ENCODE measurements around the gene SCAPER.
"Not testable (repeated sequence)": the region's sequence is repeated elsewhere in the genome, so short reads cannot be mapped to it uniquely, and the experiment has no call there.

The SCAPER gene

DNA sequence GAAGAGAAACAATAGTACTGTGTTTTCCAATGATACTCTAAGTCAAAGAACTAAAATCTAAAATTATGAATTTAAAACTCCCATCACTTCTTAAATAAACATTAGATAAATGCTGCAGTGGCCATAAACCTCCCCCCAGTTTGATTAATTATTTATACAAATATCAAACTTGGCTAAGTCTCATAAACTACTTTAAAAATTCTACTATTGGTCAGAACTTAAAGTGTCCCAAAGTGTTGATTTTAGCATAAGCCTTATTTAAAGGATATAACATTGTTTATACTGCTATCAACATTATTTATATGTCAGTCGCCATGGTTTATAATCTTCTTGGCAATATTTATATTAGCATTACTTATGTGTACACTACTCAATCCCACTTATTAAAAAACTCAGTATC lies 132.4 kb downstream of the SCAPER start:
- no peak for DNase-seq

DNA sequence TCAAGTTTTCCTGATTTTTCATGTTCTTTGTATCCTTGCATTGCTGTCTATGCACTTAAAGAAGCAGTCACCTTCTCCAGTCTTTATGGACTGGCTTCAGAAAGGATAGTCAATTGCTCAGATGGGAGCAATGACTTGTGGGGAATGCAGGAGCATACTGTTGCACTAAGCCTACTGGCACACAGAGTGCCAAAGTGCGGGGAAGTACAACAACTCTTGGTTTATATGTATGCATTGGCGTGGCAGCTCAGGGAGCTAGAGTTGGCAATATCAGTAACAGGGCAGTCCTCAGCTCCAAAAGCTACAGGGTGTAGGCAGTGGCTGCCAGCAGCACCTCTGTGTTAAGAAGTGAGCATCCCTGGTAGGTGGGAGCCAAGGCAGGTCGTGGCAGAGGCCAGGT lies 141.1 kb downstream of the SCAPER start:
- DNase-seq, result no peak

DNA sequence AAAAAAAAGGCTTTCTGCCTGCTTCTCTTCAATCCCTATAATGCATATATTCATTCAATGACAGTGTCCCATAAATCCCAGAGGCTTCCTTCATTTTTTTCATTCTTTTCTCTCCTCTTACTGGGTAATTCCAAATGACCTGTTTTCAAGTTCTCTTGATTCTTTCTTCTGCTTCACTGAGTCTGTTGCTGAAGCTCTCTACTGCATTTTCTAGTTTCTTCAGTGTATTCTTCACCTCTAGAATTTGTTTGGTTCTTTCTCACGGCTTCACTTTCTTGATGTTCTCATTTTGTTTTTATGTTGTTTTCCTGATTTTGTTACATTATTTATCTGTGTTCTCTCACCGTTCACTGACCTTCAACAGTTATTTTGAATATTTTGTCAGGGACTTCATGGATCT lies 141.6 kb downstream of the SCAPER start:
- DNase-seq, result no peak

DNA sequence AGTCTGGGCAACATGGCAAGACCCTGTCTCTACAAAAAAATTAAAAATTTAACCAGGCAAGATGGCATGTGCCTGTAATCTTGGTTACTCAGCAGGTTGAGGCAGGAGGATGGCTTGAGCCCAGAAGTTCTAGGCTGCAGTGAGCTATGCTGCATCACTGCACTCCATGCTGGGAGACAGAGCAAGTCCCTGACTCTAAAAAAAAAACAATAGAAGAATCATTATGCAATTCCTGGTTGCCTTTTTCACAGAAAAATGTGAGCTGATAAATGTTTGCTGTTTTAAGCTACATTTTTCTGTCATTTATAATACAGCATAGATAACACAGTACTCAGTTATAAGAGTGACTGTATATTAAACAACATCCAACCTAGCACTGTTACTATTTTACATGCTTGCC lies 148.8 kb downstream of the SCAPER start:
- DNase-seq, result no peak

DNA sequence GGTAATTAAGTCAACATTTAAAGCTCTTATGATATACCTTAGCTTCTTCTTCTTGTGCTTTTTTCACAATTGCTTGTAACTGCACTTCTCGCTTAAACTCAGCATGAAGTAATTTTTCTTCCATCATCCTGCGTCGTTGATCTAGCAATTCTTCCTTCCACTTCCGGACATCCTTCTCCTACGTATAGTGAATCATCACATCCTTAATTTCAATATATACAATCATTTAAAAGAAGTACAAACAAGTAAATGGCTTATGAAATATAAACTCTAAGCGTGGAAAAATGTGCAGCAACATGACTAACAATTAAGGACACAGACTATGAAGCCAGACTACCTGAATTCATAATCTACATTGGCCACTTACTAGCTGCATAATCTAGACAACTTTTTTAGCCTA lies 151.4 kb downstream of the SCAPER start:
- DNase-seq, result no peak

DNA sequence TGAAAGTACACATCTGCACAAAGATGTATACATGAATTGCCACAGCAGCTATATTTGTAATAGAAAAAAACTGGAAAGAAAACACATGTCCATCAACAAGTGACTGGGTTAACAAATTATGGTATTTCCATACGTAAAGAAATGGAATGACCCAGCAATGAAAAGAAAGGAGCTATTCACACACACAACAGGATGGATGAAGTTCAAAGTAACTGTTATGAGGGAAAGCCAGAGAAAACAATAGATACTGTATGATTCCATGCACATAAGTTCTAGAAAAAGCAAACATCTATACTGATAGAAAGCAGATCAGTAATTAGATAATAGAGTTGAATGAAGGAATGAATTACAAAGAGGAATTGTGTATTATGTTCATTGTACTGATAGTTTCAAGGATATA lies 152.0 kb downstream of the SCAPER start:
- no peak for DNase-seq

DNA sequence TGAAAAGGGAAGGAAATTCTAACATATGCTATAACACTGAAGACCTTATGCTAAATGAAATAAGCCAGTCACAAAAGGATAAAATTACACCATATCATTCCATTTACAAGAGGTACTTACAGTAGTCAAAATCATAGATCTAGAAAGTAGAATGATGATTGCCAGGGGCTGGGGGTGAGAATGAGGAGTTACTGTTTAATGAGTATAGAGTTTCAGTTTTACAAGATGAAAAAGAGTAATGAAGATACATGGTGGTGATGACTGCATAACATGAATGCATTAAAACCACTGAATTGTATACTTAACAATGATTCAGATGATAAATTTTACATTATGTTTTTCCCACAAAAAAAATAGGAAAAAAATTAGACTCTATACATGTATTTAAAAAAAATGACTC lies 152.6 kb downstream of the SCAPER start:
- DNase-seq, result no peak

DNA sequence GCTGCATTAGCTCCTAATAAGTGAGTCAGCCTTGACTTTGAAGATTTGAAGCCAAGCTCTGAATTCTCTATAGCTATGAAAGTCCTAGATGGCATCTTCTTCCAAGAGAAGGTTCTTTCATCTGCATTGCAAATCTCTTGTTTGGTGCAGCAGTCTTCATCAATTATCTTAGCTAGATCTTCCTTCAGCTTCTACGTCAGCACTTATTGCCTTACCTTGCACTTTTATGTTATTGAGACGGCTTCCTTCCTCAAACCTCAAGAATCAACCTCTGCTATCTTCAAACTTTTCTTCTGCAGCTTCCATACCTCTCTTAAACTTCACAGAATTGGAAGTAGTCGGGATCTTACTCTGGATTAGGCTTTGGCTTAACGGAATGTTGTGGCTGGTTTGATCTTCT lies 167.6 kb downstream of the SCAPER start:
- no peak for DNase-seq

DNA sequence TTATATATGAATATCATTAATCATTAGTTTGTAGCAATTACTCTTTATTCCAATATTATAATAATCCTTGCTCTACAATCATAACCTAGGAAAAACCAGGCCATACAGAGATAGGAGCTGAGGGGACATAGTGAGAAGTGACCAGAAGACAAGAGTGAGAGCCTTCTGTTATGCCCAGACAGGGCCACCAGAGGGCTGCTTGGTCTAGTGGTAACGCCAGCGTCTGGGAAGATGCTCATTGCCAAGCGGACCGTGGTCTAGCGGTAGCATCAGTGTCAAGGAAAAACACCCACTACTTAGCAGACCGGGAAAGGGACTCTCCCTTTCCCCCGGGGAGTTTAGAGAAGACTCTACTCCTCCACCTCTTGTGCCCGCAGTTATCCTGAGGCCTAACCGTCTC lies 172.8 kb downstream of the SCAPER start:
- not testable (repeated sequence) for DNase-seq

DNA sequence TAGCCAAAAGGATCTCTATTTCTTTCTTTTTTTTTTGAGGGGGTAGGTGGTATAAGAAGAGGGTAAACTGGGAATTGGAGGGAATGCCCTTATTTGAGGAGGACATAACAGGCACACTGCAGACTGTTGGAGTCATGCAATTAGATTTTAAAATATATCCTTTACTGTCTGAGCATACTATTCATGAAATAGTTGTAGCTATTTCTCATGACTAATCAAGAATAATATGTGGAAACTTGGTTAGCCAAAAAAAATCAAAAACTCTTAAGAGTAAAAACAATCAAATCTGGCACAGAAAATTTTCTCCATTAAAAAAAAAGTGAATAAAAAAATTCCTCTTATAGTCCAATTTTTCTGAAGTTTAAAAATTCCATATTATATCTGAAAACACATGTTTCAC lies 174.9 kb downstream of the SCAPER start:
- no peak for DNase-seq

DNA sequence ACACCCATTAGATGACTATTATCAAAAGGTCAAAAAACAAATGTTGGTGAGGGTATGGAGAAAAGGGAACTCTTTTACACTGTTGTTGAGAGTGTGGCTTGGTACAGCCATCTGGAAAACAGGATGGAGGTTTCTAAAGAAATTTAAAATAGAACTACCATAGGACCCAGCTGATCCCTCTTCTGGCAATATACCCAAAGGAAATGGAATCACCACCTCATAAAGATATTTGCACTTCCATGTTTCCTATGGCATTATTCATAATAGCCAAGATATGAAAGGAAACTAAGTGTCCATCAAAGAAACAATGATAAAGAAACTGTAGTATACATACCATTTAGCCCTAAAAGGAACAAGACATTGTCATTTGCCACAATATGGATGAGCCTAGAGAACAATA lies 186.3 kb downstream of the SCAPER start:
- no peak for DNase-seq

DNA sequence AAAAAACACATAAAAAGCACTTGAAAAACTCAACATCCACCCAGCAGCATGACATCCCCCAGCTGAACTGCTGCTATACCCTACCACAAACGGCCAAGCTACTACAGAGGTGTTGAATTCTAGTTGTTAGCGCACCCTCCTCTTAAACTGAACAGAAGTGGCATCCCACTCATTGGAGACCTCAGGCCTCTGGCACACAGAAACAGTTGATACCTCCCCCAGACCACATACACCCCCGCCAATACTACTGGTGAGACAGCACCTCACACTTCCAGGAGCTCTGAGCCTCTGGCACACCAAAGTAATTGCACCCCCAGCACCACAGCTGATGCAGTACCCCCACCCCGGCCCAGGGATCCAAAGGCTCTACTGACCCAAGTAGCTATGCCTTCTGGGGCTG lies 190.2 kb downstream of the SCAPER start:
- no peak for DNase-seq

DNA sequence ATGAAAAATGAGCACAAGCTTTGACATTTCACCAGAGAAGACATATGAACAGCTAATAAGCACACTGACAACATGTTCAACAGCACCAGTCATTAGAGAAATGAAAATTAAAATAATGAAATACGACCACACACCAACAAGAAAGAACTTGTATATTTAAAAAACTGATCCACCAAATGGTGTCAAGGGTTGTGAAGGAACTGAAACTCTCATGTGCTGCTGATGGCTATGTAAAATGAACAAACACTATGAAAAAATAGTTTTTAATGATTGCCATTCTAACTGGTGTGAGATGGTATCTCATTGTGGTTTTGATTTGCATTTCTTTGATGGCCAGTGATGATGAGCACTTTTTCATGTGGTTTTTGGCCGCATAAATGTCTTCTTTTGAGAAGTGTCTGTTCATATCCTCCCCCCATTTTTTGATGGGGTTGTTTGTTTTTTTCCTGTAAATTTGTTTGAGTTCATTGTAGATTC lies 193.8 kb downstream of the SCAPER start:
- DNase-seq, result no peak

DNA sequence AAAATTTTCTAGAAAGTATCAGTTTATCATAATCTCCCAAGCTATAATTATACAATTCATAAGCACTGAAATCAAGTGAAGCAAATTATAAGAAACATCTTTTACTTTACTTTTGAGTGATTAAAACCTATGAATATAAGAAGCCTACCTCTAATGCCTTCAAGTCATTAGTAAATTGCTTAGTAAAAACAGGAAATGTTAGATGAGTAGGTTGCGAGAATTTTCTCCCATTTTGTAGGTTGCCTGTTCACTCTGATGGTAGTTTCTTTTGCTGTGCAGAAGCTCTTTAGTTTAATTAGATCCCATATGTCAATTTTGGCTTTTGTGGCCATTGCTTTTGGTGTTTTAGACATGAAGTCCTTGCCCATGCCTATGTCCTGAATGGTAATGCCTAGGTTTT lies 201.1 kb downstream of the SCAPER start:
- DNase-seq, result not testable (repeated sequence)

DNA sequence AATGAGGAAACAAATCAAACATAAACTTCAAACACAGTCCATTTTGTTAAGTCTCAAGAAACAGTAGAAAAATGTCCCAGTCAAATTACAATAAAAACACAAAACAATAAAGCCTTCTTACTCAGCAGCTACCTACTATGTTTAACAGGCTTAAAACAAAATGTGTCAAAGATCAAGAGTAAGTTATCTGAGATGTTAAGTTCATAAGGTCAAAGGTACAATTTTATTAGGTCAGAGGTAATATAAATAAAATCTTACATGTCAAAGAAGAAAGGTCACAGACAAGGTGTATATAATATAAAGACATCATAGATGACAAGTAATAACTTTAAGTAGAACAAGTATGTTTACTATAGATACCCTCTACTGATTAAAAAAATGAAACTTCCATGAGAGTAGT lies 208.3 kb downstream of the SCAPER start:
- DNase-seq, result no peak

DNA sequence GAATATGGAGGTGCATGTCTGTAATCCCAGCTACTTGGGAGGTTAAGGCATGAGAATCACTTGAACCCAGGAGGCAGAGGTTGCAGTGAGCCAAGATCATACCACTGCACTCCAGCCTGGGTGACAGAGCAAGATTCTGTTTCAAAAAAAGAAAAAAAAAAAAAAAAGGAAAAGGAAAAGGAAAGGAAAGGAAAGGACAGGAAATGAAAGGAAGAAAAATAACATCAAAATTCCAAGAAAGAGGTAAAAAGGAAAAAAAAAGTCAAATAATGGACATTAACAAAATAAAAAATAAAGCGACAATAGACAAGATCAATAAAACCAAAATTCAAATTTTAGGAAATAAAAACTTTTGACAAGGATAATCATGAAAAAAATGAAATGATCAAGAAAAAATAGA lies 212.6 kb downstream of the SCAPER start:
- DNase-seq, result not testable (repeated sequence)

DNA sequence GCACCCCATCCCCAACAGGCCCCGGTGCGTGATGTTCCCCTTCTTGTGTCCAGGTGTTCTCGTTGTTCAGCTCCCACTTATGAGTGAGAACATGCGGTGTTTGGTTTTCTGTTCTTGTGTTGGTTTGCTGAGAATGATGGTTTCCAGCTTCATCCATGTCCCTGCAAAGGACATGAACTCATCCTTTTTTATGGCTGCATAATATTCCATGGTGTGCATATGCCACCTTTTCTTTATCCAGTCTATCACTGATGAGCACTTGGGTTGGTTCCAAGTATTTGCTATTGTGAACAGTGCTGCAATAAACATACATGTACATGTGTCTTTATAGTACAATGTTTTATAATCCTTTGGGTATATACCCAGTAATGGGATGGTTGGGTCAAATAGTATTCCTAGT lies 217.5 kb downstream of the SCAPER start:
- not testable (repeated sequence) for DNase-seq

DNA sequence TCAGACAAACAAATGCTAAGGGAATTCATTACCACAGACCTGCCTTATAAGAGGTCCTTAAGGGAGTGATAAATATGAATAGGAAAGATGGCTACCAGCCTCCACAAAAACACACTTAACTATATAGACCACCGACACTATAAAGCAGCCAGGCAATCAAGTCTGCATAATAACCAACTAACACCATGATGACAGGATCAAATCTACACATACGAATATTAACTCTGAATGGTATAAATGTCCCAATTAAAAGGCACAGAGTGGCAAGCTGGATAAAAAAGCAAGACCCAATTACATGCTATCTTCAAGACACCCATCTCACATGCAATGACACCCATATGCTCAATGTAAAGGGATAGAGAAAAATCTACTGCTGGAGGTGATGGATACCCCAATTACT lies 221.1 kb downstream of the SCAPER start:
- DNase-seq, result no peak

DNA sequence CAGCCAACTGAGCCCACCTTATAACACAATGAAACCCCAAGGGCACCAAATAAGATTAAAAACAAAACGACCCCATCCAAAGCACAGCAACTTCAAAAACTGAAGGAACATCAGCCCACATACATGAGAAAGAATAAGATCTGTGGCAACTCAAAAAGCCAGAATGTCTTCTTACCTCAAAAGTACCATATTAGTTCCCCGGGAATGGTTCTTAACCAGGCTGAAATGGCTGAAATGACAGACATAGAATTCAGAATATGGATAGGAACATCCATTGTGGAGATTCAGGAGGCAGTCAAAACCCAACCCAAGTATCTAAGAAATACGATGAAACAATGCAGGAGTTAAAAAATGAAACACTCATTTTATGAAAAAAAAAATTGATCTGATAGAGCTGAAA lies 222.3 kb downstream of the SCAPER start:
- no peak for DNase-seq

DNA sequence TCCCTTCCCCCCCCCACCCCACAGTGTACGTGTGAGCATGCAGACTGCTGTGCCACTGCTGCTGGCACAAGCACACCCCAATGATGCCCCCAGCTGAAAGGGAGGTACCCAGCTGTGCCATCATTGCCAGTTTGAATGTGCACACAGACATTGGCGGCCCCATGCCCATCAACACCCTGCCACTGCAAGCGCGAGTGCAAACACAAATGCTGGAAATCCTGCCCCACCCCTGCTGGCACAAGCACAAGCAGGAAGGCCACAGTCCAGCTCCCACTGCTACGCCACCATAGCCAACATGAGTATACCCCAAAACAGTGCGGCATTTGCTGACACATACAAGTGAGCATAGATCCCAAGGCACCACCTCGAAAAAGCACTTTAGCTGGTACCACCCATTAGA lies 222.9 kb downstream of the SCAPER start:
- DNase-seq, result no peak

DNA sequence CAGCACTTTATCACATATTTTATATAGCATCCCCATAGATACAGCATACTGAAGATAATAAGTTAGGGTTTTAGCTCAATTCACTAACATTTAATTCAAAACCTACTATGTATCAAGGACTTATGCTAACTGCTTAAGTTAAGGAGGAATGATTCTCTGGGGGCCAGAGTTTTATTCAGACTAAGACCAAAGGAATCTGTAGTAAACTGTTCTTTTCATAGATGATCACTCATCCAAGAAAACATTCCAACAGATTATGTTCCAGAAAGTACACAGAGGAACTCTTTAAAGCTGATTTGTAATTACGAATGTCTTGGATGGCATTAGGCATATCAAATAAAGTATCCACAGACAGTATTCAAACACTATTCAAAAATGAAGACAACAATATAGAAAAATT lies 226.4 kb downstream of the SCAPER start:
- no peak for DNase-seq

DNA sequence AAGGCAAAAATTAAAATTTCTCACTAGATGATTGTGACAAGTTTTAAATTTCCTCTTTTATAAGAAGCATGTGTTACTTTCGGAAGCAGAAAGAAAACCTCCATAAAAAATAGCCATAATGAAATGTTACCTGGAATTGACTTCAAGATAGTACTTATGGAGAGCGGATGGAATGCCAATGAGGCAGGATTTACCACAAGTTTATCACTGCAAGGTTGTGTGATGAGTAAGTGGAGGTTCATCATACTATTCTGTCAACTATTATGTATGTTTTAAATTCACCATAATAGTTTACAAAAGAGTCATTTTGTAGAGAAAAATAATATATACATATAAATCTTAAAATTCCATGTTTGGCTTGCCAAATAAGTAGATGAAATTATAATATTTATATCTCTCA lies 230.3 kb downstream of the SCAPER start:
- no peak for DNase-seq

DNA sequence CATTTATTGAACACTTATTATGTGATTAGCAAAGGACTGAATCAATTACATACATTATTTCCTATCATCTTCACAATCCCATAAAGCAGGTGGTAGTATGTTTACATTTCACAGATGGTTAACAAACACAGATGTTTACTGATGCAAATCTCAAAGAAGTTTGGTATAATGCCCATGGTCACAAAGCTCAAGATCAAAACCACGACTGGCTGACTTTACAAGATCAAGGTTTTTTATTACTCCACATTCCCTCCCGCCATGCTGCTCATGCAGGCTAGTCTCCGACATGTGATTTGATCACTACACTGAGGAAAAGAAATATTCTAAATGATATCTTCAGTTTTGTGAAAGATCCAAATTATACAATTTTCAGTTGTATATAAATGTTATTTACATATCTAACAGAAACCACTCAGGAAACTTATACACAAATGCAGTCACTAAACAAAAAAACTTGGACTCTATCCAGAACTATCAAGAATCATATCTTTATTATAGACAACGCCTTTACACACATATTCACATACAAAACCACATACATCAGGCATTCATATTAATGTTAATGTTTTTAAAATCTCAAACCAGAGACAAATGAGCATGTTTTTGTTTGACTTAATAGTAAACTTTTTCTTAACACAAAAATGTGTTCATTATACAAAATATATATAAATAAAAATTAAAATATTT lies 235.5 kb downstream of the SCAPER start:
- DNase-seq, result no peak

DNA sequence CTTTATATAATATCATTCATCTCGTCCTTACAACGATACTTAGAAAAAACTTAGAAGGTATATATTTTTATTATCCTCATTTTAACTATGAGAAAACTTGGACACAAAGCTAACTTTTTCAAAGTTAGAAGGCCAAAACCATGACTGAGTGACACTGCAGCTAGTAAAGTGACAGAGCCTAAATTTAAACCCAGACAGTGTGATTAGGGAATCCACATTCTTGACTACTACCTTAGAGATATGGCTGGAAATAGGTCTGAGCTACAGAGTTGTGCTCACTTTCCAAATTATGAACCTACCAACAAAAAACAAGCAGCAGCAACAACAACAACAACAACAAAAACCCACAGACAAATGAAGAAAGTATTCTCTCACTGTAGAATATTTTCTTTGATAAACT lies 236.2 kb downstream of the SCAPER start:
- DNase-seq, result no peak

DNA sequence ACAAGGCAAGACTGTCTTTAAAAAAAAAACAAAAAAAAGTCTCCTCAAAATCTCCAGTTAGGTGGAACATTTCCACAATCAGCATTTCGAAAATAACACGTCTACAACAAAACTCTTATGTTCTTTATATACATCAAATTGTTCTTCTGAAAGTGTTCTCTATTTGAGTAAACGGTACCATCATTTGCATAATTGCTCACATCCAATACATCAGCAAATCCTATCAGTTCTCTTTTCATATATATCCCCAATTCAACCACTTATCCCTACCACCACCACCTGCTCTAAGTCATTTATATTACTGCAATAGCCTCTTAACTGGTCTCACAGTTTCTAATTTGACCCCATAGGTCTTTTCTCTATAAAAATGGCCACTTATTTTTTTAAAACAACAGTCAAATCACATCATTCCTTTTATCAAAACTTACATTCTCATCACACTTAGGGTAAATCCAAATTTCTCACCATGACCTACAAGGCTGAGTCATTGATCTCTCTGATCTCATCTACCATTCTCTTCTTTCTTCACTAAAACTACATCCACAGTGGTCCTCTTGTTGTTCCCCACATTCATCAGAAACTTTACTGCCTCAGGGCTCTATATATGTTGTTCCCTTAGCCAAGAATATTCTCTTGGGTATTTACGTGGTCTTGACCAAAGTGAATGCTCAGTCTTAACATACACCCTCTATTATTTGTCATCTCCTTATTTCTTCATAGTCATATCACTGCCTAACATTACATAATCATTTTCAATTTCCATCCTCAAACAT lies 237.0 kb downstream of the SCAPER start:
- DNase-seq, result no peak
